Endothelial cell of umbilical vein (primary cell): ENCODE results near the gene LAMA4. TPM values are rescaled to one million over a fixed set of nuclear protein-coding genes. Genes with fewer than 3 reads are reported as not detected.

Experiments
- BruUV-seq: library from RNA; stranded (reverse); fragments of 400-500 nt; replicated peaks from 2 replicates; lab custom pipeline; 2021; lab: Mats Ljungman, UMichigan
- CTCF ChIA-PET: fragments of 300-600, 350-600 bp; sonication (Branson Sonifier 250); formaldehyde crosslinking; loops from one replicate; lab custom pipeline; 2021; ENCODE audit warnings: antibody characterized with exemption, inconsistent platforms; lab: Charles Lee
- POLR2A ChIA-PET: fragments of 300-600, 350-600 bp; sonication (Branson Sonifier 250); formaldehyde crosslinking; loops from one replicate; lab custom pipeline; 2021; ENCODE audit warnings: antibody characterized with exemption, inconsistent platforms; lab: Charles Lee
- DNase-seq: peaks from one replicate; pipeline ENCODE4 v3.0.0-alpha.2; 2011; ENCODE audit warnings: low read depth, low spot score
- FAIRE-seq: peaks from 2 replicates; lab custom pipeline; 2011; peaks lifted over from hg19 to GRCh38; lab: Jason Lieb, UNC
- H2AFZ ChIP-seq: 2 replicates; pipeline ENCODE4 v1.6.0; 2012; ENCODE audit warnings: low read depth, low read length, control low read depth, inconsistent platforms
- H3K27ac ChIP-seq: 2 replicates; pipeline ENCODE4 v1.5.1; 2011; ENCODE audit warnings: low read depth, mild to moderate bottlenecking, control low read depth, low read length, moderate library complexity; ENCODE audit not compliant: insufficient read depth
- H3K27me3 ChIP-seq, 2 experiments: 2 replicates each; pipeline versions ENCODE4 v1.6.0 to v1.6.1; 2011; ENCODE audit warnings: low read length in 2 of 2, mixed read lengths in 1 of 2; ENCODE audit not compliant: control insufficient read depth in 2 of 2, insufficient read depth in 2 of 2
- H3K36me3 ChIP-seq, 2 experiments: 2 replicates in 1 of 2; 3 replicates in 1 of 2; pipeline ENCODE4 v1.5.1; 2011; ENCODE audit warnings: low read length in 2 of 2, mild to moderate bottlenecking in 1 of 2, moderate library complexity in 1 of 2; ENCODE audit not compliant: control insufficient read depth in 2 of 2, insufficient read depth in 2 of 2; ENCODE audit errors: extremely low read depth in 1 of 2
- H3K4me1 ChIP-seq: 3 replicates; pipeline ENCODE4 v1.5.1; 2011; ENCODE audit warnings: mild to moderate bottlenecking, low read length; ENCODE audit not compliant: control insufficient read depth, insufficient read depth; ENCODE audit errors: extremely low read depth
- H3K4me2 ChIP-seq: 2 replicates; pipeline ENCODE4 v1.6.1; 2011; ENCODE audit warnings: low read length, control low read depth, mixed read lengths; ENCODE audit not compliant: insufficient read depth
- H3K4me3 ChIP-seq, 3 experiments: fragments of 200-600 bp in 1 of 3; sonication (generic), shearing (Covaris generic) in 1 of 3; replicated peaks in 1 of 3; 2 replicates each; pipeline ENCODE4 v1.5.1; 2011 to 2016; ENCODE audit warnings: control low read depth in 3 of 3, low read length in 3 of 3, mild to moderate bottlenecking in 2 of 3, inconsistent platforms in 1 of 3, low read depth in 1 of 3, moderate library complexity in 1 of 3; ENCODE audit not compliant: insufficient read depth in 1 of 3
- H3K79me2 ChIP-seq: 2 replicates; pipeline ENCODE4 v1.6.0; 2012; ENCODE audit warnings: low read length, inconsistent platforms; ENCODE audit not compliant: control insufficient read depth, insufficient read depth
- H3K9ac ChIP-seq: replicated peaks from 2 replicates; pipeline ENCODE3; 2011; ENCODE audit warnings: low read length, control low read depth; ENCODE audit not compliant: insufficient read depth; ENCODE audit errors: extremely low read depth
- H3K9me1 ChIP-seq: replicated peaks from 3 replicates; pipeline ENCODE4 v1.6.0; 2011; ENCODE audit warnings: mild to moderate bottlenecking, low read length; ENCODE audit not compliant: control insufficient read depth, insufficient read depth; ENCODE audit errors: extremely low read depth
- H3K9me3 ChIP-seq: replicated peaks from 2 replicates; pipeline ENCODE4 v1.5.1; 2012; ENCODE audit warnings: low read length, inconsistent platforms; ENCODE audit not compliant: control insufficient read depth, insufficient read depth
- H4K20me1 ChIP-seq: replicated peaks from 2 replicates; pipeline ENCODE3; 2011; ENCODE audit warnings: mild to moderate bottlenecking, low read length; ENCODE audit not compliant: control insufficient read depth, insufficient read depth; ENCODE audit errors: extremely low read depth
- CTCF ChIP-seq, 2 donors: IDR thresholded peaks; 1 replicate in 1 of 2; 2 replicates in 1 of 2; pipeline ENCODE4 v1.5.1; 2011; ENCODE audit warnings: low read length in 2 of 2, mild to moderate bottlenecking in 2 of 2, moderate library complexity in 2 of 2, control low read depth in 1 of 2, inconsistent platforms in 1 of 2, low read depth in 1 of 2; ENCODE audit not compliant: insufficient read depth in 1 of 2; ENCODE audit errors: extremely low read depth in 1 of 2
- EZH2 ChIP-seq: IDR thresholded peaks from 2 replicates; pipeline ENCODE4 v1.6.1; 2012; ENCODE audit warnings: borderline replicate concordance, low read depth, mild to moderate bottlenecking, moderate library complexity, low read length, inconsistent platforms; ENCODE audit not compliant: severe bottlenecking
- GATA2 ChIP-seq: IDR thresholded peaks from 2 replicates; pipeline ENCODE4 v1.7.0; 2011; ENCODE audit warnings: low read depth, mild to moderate bottlenecking, moderate library complexity, mixed read lengths, low read length; ENCODE audit not compliant: insufficient read length, insufficient read depth
- JUN ChIP-seq: IDR thresholded peaks from 2 replicates; pipeline ENCODE4 v1.6.1; 2011; ENCODE audit warnings: borderline replicate concordance, low read depth; ENCODE audit not compliant: insufficient read length, insufficient read depth
- MAX ChIP-seq: IDR thresholded peaks from 2 replicates; pipeline ENCODE4 v1.6.1; 2011; ENCODE audit not compliant: insufficient read depth, insufficient read length
- MYC ChIP-seq: IDR thresholded peaks from one replicate; pipeline ENCODE4 v1.6.1; 2011; ENCODE audit warnings: mild to moderate bottlenecking, low read depth, low read length
- POLR2A ChIP-seq: IDR thresholded peaks from 2 replicates; pipeline ENCODE4 v1.6.1; 2012; ENCODE audit warnings: low read depth, mild to moderate bottlenecking, control low read depth, low read length
- POLR2AphosphoS5 ChIP-seq: IDR thresholded peaks from 2 replicates; pipeline ENCODE4 v1.6.1; 2012; ENCODE audit warnings: low read depth, mild to moderate bottlenecking, control low read depth, low read length, moderate library complexity; ENCODE audit not compliant: insufficient read depth
- dilution Hi-C: fragments of 300-500 bp; cut with MboI; formaldehyde crosslinking; loops from one replicate; pipeline ENCODE4 v1.15.0; 2019; ENCODE audit warnings: low sequenced_read_pairs; ENCODE audit not compliant: extremely low pct_ligation_motif_present
- intact Hi-C: fragments of 100-400 bp; cut with micrococcal nuclease; formaldehyde crosslinking; loops from one replicate; pipeline ENCODE4 v1.10.0; 2022
- polyA plus RNA-seq, 4 experiments: library from polyadenylated mRNA; depleted of rRNA in 3 of 4; stranded (reverse) in 3 of 4; unstranded in 1 of 4; fragments of >200 nt; gene quantifications; 2 replicates each; pipeline versions ENCODE4 v1.2.1 to v1.2.3, GENCODE V29; 2011 to 2012; ENCODE audit warnings: missing spikeins in 1 of 4
- total RNA-seq: library from RNA; stranded (reverse); gene quantifications from 2 replicates; pipeline ENCODE4 v1.2.3, GENCODE V29; 2021

LAMA4 gene
- total and polyA plus RNA-seq, 2 donors (not counting 3 experiments of a cell fraction or from before 2014, with no cell fraction given): 384 to 629 TPM

GRCh38 chr6:112257178-112257855, 3.0 kb upstream of the LAMA4 start:
- no peaks in the 10 kb centered on the region for H3K36me3 ChIP-seq
- DNase-seq: no peak
- intact Hi-C loops: no loop called here
- CTCF ChIA-PET: interaction anchor here (0.5 to 6.3 kb wide), 3 partner anchors 9 to 77 kb away, joined by 3 to 54 read pairs (median 5); no protein-coding TSS in a partner anchor
- H3K9ac ChIP-seq: no peak overlapping the region
- peaks cover 22% of the 10 kb centered on the region for H3K79me2 ChIP-seq
- no TSS peak for BruUV-seq
- TF ChIP-seq EZH2: no peak
- H3K27me3 ChIP-seq: no peaks in the 10 kb centered on the region
- H3K9me3 ChIP-seq: no peaks in the 10 kb centered on the region
- no peaks in the 10 kb centered on the region for H3K9me1 ChIP-seq
- no peak overlapping the region for H3K27ac ChIP-seq
- POLR2A ChIA-PET: no interaction called here
- dilution Hi-C loops: no loop called here
- H3K4me2 ChIP-seq: no peak overlapping the region
- H2AFZ ChIP-seq: no peak overlapping the region
- FAIRE-seq: no peak
- H3K4me3 ChIP-seq: no peak overlapping the region
- peaks cover 8% of the 10 kb centered on the region for H3K4me1 ChIP-seq
- no peaks in the 10 kb centered on the region for H4K20me1 ChIP-seq

- peaks cover 23% of the 10 kb centered on the region for H3K4me1 ChIP-seq
- CTCF ChIA-PET: interaction anchor here (0.8 to 6.3 kb wide), 10 partner anchors 9 to 75 kb away, joined by 3 to 54 read pairs (median 8); no protein-coding TSS in a partner anchor
Measured at GRCh38 chr6:112254921-112255320, 554 bp upstream of the LAMA4 start.

More at GRCh38 chr6:112254921-112255320, 554 bp upstream of the LAMA4 start:
- intact Hi-C loops: loop anchor here (1.0 to 5.0 kb wide), 5 partner anchors 14 to 117 kb away; no protein-coding TSS in a partner anchor
- FAIRE-seq (no peak), DNase-seq (no peak)
- Histone ChIP-seq H3K36me3 (peaks cover 7 to 13% of the 10 kb centered on the region in 2 experiments), H3K9ac (peak overlapping the region; percentile 98), H4K20me1 (no peaks in the 10 kb centered on the region), H3K79me2 (peaks cover 46% of the 10 kb centered on the region), H3K9me3 (no peaks in the 10 kb centered on the region), H2AFZ (no peak overlapping the region), H3K4me2 (peak overlapping the region; percentile 68), H3K9me1 (no peaks in the 10 kb centered on the region), H3K27ac (peak overlapping the region; percentile 81), H3K27me3 (no peaks in the 10 kb centered on the region), H3K4me3 (peak overlapping the region; percentile 91 to 94 (median 94))
- POLR2A ChIA-PET: interaction anchor here (0.8 to 3.3 kb wide), 8 partner anchors 12 to 1604 kb away, joined by 3 to 23 read pairs (median 6); no protein-coding TSS in a partner anchor
- dilution Hi-C loops: no loop called here
- no peak for TF ChIP-seq POLR2A
- no peak for TF ChIP-seq MAX
- no peak for TF ChIP-seq CTCF (IDR thresholded peaks at IDR 0.05; ENCODE audit: extremely low read depth in 1 of 2, insufficient read depth in 1 of 2, low read depth in 1 of 2, low read length in 2 of 2)
- TF ChIP-seq GATA2: peak; percentile 9
- no peak for TF ChIP-seq MYC
- TF ChIP-seq JUN: no peak
- no peak for TF ChIP-seq POLR2AphosphoS5
- BruUV-seq: no TSS peak
